Epithelial cell of esophagus (primary cell): ENCODE data around the gene IGF1R.

Experiments
- DNase-seq: peaks from one replicate; pipeline ENCODE4 v3.0.0; 2010; ENCODE audit warnings: low read depth
- H3K4me3 ChIP-seq: 2 replicates; pipeline ENCODE4 v1.5.1; 2011; ENCODE audit warnings: mild to moderate bottlenecking, low read length, control low read depth
- TF ChIP-seq, protein P1 (sequence below): IDR thresholded peaks from 2 replicates; pipeline ENCODE4 v1.5.1; 2011; ENCODE audit warnings: low read depth, mild to moderate bottlenecking, low read length, control low read depth, inconsistent platforms; ENCODE audit not compliant: insufficient read depth; ENCODE audit errors: missing control alignments

IGF1R gene

DNA sequence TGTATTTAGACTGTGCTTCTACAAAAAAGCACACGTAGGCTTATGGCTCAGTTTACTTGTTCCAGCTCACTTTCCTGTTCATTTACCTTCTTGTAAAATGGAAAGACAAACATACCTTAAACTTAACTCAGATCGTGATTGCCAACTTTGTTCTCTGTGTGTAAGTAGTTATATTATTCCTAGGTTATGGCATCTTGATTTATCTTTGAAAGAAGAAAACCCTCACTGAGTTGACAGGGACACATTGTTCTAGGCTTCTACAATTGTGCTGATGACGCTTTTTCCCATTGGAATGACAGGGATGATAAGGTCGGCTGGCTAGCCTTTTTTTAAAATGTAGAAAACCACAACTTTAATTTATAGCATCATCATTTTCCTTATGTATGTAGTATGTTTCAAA, 140.7 kb downstream of the IGF1R start:
- no peak for DNase-seq
- TF ChIP-seq, protein P1, sequence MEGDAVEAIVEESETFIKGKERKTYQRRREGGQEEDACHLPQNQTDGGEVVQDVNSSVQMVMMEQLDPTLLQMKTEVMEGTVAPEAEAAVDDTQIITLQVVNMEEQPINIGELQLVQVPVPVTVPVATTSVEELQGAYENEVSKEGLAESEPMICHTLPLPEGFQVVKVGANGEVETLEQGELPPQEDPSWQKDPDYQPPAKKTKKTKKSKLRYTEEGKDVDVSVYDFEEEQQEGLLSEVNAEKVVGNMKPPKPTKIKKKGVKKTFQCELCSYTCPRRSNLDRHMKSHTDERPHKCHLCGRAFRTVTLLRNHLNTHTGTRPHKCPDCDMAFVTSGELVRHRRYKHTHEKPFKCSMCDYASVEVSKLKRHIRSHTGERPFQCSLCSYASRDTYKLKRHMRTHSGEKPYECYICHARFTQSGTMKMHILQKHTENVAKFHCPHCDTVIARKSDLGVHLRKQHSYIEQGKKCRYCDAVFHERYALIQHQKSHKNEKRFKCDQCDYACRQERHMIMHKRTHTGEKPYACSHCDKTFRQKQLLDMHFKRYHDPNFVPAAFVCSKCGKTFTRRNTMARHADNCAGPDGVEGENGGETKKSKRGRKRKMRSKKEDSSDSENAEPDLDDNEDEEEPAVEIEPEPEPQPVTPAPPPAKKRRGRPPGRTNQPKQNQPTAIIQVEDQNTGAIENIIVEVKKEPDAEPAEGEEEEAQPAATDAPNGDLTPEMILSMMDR: no peak
- no peak overlapping the region for H3K4me3 ChIP-seq

DNA sequence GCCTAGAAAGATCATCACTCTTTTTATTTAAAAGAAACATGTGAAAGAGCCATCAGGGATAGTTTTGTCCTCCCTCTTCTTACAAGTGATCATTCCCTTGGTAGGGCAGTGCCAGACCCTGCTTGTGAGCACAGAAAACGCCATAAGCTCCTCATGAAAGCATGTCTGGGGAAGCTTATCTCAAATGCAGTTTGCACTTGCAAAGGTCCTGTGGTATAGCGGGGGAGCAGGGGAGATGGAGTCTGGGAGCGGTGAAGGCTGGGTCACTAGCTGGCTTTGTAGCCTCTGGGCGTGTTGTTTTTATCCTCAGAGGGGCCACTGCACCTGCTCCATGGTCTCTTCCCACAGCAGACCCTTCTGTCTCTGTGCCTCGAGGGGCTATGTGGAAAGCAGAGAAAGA, 141.9 kb downstream of the IGF1R start:
- no peak for DNase-seq
- TF ChIP-seq, protein P1: no peak
- no peak overlapping the region for H3K4me3 ChIP-seq

DNA sequence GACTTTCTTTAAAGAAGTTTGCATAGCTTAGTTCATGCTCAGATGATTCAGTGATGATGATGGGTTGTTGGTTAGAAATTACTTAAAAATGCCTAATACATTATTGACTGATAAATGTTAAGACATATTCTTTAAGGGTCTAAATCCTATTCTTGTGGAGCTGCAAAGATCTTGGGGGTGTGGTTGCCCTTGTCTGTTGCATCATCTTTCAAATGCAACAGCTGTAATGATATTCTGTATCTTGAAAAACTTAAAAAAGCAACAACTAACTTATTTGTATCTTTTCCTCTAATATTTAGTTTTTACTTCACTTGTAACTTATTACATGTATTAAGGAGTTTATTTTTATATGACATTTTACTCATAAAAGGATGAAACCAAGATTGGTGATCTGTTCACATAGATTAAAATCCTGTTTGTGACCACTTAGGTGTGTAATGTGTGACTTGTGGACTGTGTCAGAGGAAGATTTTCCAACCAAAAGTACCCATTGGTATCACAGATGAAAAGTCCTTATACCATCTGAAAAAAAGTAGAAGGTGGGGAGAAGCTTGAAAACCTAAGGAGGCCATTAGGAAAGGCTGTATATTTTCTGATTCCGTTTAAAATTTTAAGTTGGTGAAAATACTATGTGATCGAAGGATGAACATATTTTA, 142.8 kb downstream of the IGF1R start:
- DNase-seq: no peak
- no peak overlapping the region for H3K4me3 ChIP-seq
- TF ChIP-seq, protein P1: no peak

DNA sequence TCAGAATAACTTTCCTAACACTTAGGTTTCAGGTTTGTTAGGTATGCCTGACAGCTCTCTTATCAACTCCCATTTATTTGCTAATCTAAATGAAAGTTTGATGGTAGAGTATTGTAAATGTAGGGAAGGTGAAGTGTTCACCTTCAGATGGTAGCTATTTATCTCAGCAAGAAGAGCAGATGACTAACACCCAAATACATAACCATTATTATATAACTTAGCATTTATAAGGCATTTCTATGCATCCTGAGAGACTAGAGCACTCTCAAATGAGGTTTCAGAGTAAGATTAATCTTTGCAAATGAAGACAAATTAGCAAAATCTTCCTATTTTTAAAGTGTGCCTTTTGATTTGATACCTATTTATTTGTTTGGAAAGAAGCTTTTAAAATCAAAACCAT, 143.8 kb downstream of the IGF1R start:
- DNase-seq: no peak
- TF ChIP-seq, protein P1: no peak
- no peak overlapping the region for H3K4me3 ChIP-seq

DNA sequence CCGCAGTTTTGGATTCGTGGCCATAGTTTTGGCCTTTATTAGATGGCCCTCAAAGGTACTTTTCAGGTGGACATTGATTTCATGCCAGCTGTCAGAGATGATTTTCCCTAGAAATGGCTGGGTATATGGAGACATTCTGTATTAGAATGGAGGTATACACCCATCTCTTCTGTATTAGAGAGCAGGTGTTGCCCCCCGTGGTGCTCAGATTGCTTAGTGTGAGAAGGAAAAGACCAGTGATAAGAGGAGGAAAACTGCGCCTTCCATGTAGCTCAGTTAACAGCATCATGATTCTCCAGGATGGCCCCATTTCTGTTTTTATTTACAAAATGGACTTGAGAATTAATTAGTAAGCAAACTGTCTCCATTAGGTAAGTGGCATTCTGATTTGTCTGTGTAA, 145.9 kb downstream of the IGF1R start:
- TF ChIP-seq, protein P1: no peak
- DNase-seq: no peak
- no peak overlapping the region for H3K4me3 ChIP-seq

DNA sequence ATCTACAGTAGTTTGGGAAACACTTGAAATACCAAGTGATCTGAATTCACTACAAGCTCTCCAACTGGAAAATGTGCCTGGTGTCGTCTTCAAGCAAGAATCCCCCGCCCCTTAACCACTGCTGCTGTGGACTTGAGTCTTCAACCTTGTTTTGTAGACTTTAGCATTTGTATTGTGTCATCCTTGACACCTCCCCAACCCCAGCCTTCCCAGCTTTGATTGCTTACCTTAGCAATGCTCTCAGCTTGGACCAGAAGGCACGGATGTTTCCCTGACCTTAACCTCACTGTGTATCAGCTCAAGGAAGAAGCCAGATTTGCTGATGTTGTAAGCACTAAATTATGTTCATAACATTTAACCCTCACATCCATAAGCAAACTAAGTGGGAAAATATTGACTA, 146.4 kb downstream of the IGF1R start:
- DNase-seq: no peak
- TF ChIP-seq, protein P1: no peak
- no peak overlapping the region for H3K4me3 ChIP-seq

DNA sequence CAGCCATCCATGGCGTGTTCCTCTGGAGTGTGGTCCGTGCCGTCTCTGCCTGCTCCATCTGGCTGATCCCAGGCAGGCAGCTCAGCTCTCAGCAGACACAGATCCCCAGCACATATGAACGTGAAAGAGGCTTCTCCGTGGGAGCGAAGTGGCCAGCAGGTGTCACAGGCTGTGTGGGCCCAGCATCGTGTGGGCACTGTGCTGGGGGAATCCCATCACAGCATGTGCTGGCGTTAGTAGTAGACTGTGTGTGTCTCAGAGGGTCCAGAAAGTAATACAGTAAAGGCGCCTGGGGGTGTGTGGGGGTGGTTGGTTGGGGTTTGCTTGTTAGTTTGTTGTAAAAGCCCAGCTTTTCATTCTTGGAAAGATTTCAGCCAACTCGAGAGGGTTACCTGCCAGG, 147.6 kb downstream of the IGF1R start:
- DNase-seq: no peak
- TF ChIP-seq, protein P1: no peak
- no peak overlapping the region for H3K4me3 ChIP-seq
